ENCODE data around the gene ESRRA. TPM values are rescaled to one million over a fixed set of nuclear protein-coding genes. Genes with fewer than 3 reads are reported as not detected.

The ESRRA gene
- total RNA-seq, 5 donors from 2014 or later (not counting 1 experiment from before 2014, with no cell fraction given) = 20.2 to 43.1 (median 39.7) TPM

DNA sequence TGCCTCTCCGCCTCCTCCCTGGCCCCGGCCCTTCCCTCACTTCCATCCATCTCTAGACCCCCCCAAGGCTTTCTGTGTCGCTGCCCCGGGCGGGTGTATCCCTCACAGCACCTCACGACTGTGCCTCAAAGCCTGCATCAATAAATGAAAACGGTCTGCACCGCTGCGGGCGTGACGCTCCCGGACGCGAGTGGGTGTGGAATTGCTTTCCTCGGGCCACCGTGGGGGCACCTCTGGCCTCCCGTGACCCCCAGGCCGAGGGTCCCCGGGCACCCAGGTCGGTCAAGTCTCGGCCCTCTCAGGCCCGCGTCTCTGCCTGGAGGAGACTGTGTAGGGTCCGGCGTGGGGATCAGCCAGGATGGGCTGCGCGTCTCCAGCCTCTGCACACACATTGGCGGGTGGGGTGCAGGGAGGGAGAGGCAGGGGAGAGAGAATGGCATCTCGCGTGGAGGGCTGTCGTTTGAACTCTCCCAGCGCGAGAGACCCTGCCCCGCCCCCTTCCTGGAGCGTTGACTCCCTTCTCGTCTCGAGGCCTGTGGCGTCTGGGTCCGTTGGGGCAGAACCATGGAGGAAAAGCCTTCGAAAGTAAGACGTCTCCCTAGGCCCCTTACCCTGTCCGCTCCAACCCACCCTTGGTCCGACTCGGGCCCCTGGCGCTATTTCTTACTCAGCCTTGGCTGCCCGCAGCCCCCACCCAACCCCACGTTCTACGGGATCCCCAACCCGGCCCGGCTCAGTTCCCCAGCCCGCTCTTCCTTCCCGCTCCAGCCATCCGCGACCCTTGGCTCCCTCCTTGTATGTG lies 5.3 kb upstream of the ESRRA start, which contains the start of gene CATSPERZ:
Gene CATSPERZ (plus strand): TSS at position 512 of the 802 bp plus-strand sequence. CDS start 53 bp downstream, at position 565.
- peak within 1 kb of the TSS; percentile 46 to 78 (median 72) for H3K4me3 Mint-ChIP-seq
- H3K4me1 Mint-ChIP-seq = peaks cover 30 to 39% (median 34%) of the 10 kb centered on the region in 3 donors
- Histone ChIP-seq H3K27ac (ENCODE audit: low read length) (no peak within 1 kb of the TSS), H3K4me1 (ENCODE audit: control insufficient read depth in 1 of 2, extremely low read depth in 1 of 2, insufficient read depth in 2 of 2, low read length in 2 of 2) (peaks cover 11 to 56% of the 10 kb centered on the region in 2 experiments), H3K36me3 (ENCODE audit: control insufficient read depth in 2 of 2, extremely low read depth in 1 of 2, insufficient read depth in 1 of 2, low read length in 1 of 2) (no peaks in the 10 kb centered on the region), H3K27me3 (replicated peaks in 1 of 2; ENCODE audit: control insufficient read depth in 2 of 2, extremely low read depth in 1 of 2, insufficient read depth in 2 of 2, low read length in 1 of 2) (peaks cover 17 to 88% of the 10 kb centered on the region in 2 experiments), H3K4me3 (ENCODE audit: control insufficient read depth in 1 of 2, extremely low read depth in 1 of 2, low read length in 1 of 2) (peak within 1 kb of the TSS; percentile 13 to 54), H3K9me3 (no peaks in the 10 kb centered on the region)
- peak in 10 of 35 experiments; percentile 10 to 53 (median 29) for DNase-seq
- no peak for ATAC-seq (replicated peaks in 1 of 4)
- no peaks in the 10 kb centered on the region for H3K36me3 Mint-ChIP-seq
- 2% methylated on average over 34 of the region's 54 CpGs for WGBS (ENCODE audit: insufficient coverage)
- H3K9me3 Mint-ChIP-seq = no peaks in the 10 kb centered on the region
- ChIA-PET CTCF (interaction anchor here (1.9 to 5.8 kb wide), 4 partner anchors 14 to 94 kb away, joined by 4 to 122 read pairs (median 18); partner anchors contain the start of genes BAD (in 1 of the 2), FERMT3 (in 1 of the 2), GPR137 (in 1 of the 2) and PRDX5 (in 1 of the 2)), POLR2A (no interaction called here)
- peaks cover 37 to 64% of the 10 kb centered on the region in 2 donors for H3K27me3 Mint-ChIP-seq
- H3K27ac Mint-ChIP-seq = peak within 1 kb of the TSS in 1 of 2 donors; percentile 27

DNA sequence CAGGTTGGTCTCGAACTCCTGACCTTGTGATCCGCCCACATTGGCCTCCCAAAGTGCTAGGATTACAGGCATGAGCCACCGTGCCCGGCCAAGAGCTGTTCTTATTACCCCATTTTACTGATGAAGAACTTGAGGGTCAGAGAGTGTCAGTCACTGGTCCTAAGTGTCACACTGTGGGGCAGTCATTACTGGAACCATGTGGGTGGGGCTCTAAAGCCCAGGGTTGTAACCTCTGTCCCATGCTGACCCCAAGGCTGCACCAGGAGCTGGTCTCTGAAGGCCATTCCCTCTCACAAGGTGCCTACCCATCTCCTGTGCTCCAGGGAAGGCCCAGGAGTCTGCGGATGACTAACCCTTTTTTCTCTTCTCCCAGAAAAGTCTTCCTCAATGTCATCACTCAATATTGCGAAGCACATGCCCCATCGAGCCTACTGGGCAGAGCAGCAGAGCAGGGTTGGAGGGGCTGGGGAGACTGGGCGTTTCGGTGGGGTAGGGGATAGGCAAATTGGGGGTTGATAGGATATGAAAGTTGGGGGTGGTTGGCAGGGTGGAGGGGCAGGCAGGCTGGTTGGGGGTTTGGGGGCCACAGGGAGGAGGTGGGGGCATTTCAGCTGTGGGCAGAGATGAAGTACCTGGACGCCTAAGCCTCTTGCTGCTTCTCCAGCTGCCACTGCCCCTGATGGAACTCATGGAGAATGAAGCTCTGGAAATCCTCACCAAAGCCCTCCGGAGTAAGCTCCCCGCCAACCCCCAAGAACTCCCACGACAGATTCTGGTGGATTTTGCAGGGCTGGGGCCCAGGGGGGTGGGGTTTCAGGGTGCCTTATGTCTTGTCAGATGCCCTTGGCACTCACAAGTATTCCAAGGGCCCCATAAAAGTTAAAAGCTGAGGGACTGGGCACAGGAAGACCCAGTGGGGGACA lies 2.0 kb upstream of the ESRRA start:
- no peak for DNase-seq
- ATAC-seq (replicated peaks in 1 of 4) = no peak
- Histone ChIP-seq H3K4me3 (ENCODE audit: control insufficient read depth in 1 of 2, extremely low read depth in 1 of 2, low read length in 1 of 2) (peak overlapping the region in 1 of 2 donors; percentile 88), H3K36me3 (ENCODE audit: control insufficient read depth in 2 of 2, extremely low read depth in 1 of 2, insufficient read depth in 1 of 2, low read length in 1 of 2) (no peaks in the 10 kb centered on the region), H3K9me3 (no peaks in the 10 kb centered on the region), H3K4me1 (ENCODE audit: control insufficient read depth in 1 of 2, extremely low read depth in 1 of 2, insufficient read depth in 2 of 2, low read length in 2 of 2) (peaks cover 16 to 63% of the 10 kb centered on the region in 2 experiments), H3K27me3 (replicated peaks in 1 of 2; ENCODE audit: control insufficient read depth in 2 of 2, extremely low read depth in 1 of 2, insufficient read depth in 2 of 2, low read length in 1 of 2) (peaks cover 2 to 56% of the 10 kb centered on the region in 2 experiments), H3K27ac (ENCODE audit: low read length) (no peak overlapping the region)
- peaks cover 36 to 44% (median 39%) of the 10 kb centered on the region in 3 donors for H3K4me1 Mint-ChIP-seq
- ChIA-PET POLR2A (interaction anchor here in 1 of 2 donors (0.6 to 0.9 kb wide), 2 partner anchors 118 to 119 kb away, joined by 3 to 6 read pairs; partner anchors contain the start of gene STIP1), CTCF (interaction anchor here (0.5 to 5.8 kb wide), 14 partner anchors 9 to 1637 kb away, joined by 3 to 122 read pairs (median 6); partner anchors contain the start of genes GPR137 (in 2 of the 2), BAD (in 1 of the 2), FERMT3 (in 1 of the 2) and PLCB3 (in 1 of the 2))
- no peak overlapping the region for H3K27ac Mint-ChIP-seq
- peaks cover 13 to 31% of the 10 kb centered on the region in 2 donors for H3K27me3 Mint-ChIP-seq
- H3K4me3 Mint-ChIP-seq = peak overlapping the region in 2 of 3 donors; percentile 92 to 99
- WGBS (ENCODE audit: insufficient coverage) = 94% methylated on average over 7 of the region's 13 CpGs
- no peaks in the 10 kb centered on the region for H3K9me3 Mint-ChIP-seq
- H3K36me3 Mint-ChIP-seq = peaks cover 3% of the 10 kb centered on the region

DNA sequence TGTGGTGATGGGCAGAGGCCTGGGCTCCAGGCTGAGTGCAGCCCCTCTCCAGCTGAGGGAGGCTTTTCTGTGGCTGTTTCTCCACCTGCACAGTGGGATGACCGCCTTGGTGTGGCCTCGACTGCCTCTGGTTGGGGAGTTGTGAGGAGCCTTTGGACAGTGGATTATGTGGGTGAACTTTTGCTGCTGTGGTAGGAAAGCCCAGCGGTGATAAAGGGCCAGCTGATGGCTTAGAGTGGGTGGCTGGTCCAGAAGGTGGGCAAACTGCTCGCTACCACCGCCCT lies 1.4 kb upstream of the ESRRA start:
- H3K27me3 ChIP-seq (replicated peaks in 1 of 2; ENCODE audit: control insufficient read depth in 2 of 2, extremely low read depth in 1 of 2, insufficient read depth in 2 of 2, low read length in 1 of 2) = peaks cover 0 to 50% of the 10 kb centered on the region in 2 experiments
- H3K27ac ChIP-seq (ENCODE audit: low read length) = peak overlapping the region; percentile 93
- Mint-ChIP-seq H3K4me1 (peaks cover 36 to 42% (median 39%) of the 10 kb centered on the region in 3 donors), H3K27me3 (peaks cover 10 to 25% of the 10 kb centered on the region in 2 donors), H3K4me3 (peak overlapping the region; percentile 86 to 99 (median 92)), H3K36me3 (peaks cover 3% of the 10 kb centered on the region), H3K27ac (peak overlapping the region; percentile 94), H3K9me3 (no peaks in the 10 kb centered on the region)
- no peaks in the 10 kb centered on the region for H3K9me3 ChIP-seq
- no peak for DNase-seq
- ATAC-seq (replicated peaks in 1 of 4) = no peak
- no peaks in the 10 kb centered on the region for H3K36me3 ChIP-seq (ENCODE audit: control insufficient read depth in 2 of 2, extremely low read depth in 1 of 2, insufficient read depth in 1 of 2, low read length in 1 of 2)
- no CpG with 5 or more reads among the region's 5 CpGs for WGBS (ENCODE audit: insufficient coverage)
- ChIA-PET POLR2A (interaction anchor here in 1 of 2 donors (0.6 kb wide), 1 partner anchor 118 kb away, joined by 3 read pairs; the partner anchor contains the start of gene STIP1), CTCF (interaction anchor here (0.6 to 5.8 kb wide), 11 partner anchors 9 to 1638 kb away, joined by 3 to 122 read pairs (median 7); partner anchors contain the start of genes BAD (in 1 of the 2), FERMT3 (in 1 of the 2), FKBP2 (in 1 of the 2) and GPR137 (in 1 of the 2))
- peak overlapping the region; percentile 88 to 89 for H3K4me3 ChIP-seq (ENCODE audit: control insufficient read depth in 1 of 2, extremely low read depth in 1 of 2, low read length in 1 of 2)
- H3K4me1 ChIP-seq (ENCODE audit: control insufficient read depth in 1 of 2, extremely low read depth in 1 of 2, insufficient read depth in 2 of 2, low read length in 2 of 2) = peaks cover 16 to 61% of the 10 kb centered on the region in 2 experiments

DNA sequence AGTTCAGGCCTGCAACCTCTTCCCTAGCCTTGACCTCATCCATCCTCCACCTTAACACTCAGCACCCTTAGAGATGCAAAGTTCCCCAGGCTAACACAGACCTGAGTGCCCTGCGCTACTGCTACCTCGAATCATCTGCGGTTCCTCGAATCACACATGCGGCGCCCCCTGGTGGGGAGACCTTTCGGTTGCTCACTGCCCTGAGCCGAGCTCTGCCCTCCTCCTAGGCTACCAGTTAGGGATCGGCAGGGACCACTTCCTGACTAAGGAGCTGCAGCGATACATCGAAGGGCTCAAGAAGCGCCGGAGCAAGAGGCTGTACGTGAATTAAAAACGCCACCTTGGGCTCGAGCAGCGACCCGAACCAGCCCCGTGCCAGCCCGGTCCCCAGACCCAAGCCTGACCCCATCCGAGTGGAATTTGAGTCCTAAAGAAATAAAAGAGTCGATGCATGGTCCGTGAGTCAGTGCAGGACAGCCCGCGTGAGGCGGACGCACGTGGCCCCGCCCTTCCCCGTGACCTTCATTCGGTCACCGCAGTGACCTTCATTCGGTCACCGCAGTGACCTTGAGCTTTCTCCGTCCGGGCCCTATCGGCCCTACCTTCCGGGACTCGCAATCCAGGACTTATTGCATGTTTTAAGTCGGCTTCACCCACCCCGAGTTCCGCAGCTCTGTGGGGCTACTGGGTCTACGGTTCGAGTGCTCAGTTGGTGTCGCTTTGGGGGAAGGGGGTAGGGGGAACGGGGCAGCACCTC lies 830 bp upstream of the ESRRA start:
- POLR2A ChIA-PET = interaction anchor here in 1 of 2 donors (1.1 kb wide), 1 partner anchor 13 kb away, joined by 10 read pairs; the partner anchor contains the start of genes PRDX5 and TRMT112

More for the DNA sequence above, 830 bp upstream of the ESRRA start:
- 1% methylated on average over 41 of the region's 46 CpGs for WGBS (ENCODE audit: insufficient coverage)
- Mint-ChIP-seq H3K36me3 (peaks cover 3% of the 10 kb centered on the region), H3K9me3 (no peaks in the 10 kb centered on the region), H3K4me3 (peak overlapping the region; percentile 86 to 99 (median 92)), H3K4me1 (peaks cover 36 to 40% (median 38%) of the 10 kb centered on the region in 3 donors), H3K27ac (peak overlapping the region; percentile 94), H3K27me3 (peaks cover 10 to 23% of the 10 kb centered on the region in 2 donors)
- peak overlapping the region; percentile 88 to 89 for H3K4me3 ChIP-seq (ENCODE audit: control insufficient read depth in 1 of 2, extremely low read depth in 1 of 2, low read length in 1 of 2)
- peak overlapping the region; percentile 93 for H3K27ac ChIP-seq (ENCODE audit: low read length)
- H3K9me3 ChIP-seq = no peaks in the 10 kb centered on the region
- CTCF ChIA-PET = interaction anchor here (0.6 to 5.8 kb wide), 14 partner anchors 10 to 1639 kb away, joined by 3 to 122 read pairs (median 7); partner anchors contain the start of genes BAD (in 1 of the 2), FERMT3 (in 1 of the 2), FKBP2 (in 1 of the 2) and GPR137 (in 1 of the 2)
- DNase-seq (peak; percentile 77 to 96 (median 90)), ATAC-seq (replicated peaks in 1 of 4) (peak; percentile 24 to 33 (median 31))
- no peaks in the 10 kb centered on the region for H3K36me3 ChIP-seq (ENCODE audit: control insufficient read depth in 2 of 2, extremely low read depth in 1 of 2, insufficient read depth in 1 of 2, low read length in 1 of 2)
- H3K27me3 ChIP-seq (replicated peaks in 1 of 2; ENCODE audit: control insufficient read depth in 2 of 2, extremely low read depth in 1 of 2, insufficient read depth in 2 of 2, low read length in 1 of 2) = peaks cover 0 to 45% of the 10 kb centered on the region in 2 experiments
- H3K4me1 ChIP-seq (ENCODE audit: control insufficient read depth in 1 of 2, extremely low read depth in 1 of 2, insufficient read depth in 2 of 2, low read length in 2 of 2) = peaks cover 15 to 56% of the 10 kb centered on the region in 2 experiments

Data from T-cell (primary cell).